H9 (cell line): Measurements from ENCODE around the gene SQSTM1. TPM values are rescaled to one million over a fixed set of nuclear protein-coding genes. Genes with fewer than 3 reads are reported as not detected.
A peak's percentile ranks its signal among the peaks of the same experiment; 100 is the strongest.
"Not testable (repeated sequence)": the region's sequence is repeated elsewhere in the genome, so short reads cannot be mapped to it uniquely, and the experiment has no call there.

Source experiments
- DNase-seq: peaks from one replicate; pipeline ENCODE4 v3.0.0-alpha.2; 2017
- H2AFZ ChIP-seq: one replicate; pipeline ENCODE4 v1.6.1; 2013; ENCODE audit warnings: mild to moderate bottlenecking, low read length, control low read depth, moderate library complexity
- H2AK5ac ChIP-seq: 2 replicates; pipeline ENCODE4 v1.6.1; 2013; ENCODE audit warnings: low read length, control low read depth, mixed read lengths; ENCODE audit not compliant: insufficient read length
- H2BK120ac ChIP-seq: one replicate; pipeline ENCODE4 v1.6.1; 2013; ENCODE audit warnings: low read depth, mild to moderate bottlenecking, low read length, control low read depth, inconsistent platforms; ENCODE audit not compliant: poor library complexity, severe bottlenecking
- H2BK12ac ChIP-seq: 2 replicates; pipeline ENCODE4 v1.6.1; 2013; ENCODE audit warnings: low read length, control low read depth, mixed read lengths, low read depth; ENCODE audit not compliant: insufficient read length
- H2BK15ac ChIP-seq: 2 replicates; pipeline ENCODE4 v1.6.1; 2013; ENCODE audit warnings: low read depth, low read length, control low read depth
- H2BK20ac ChIP-seq: one replicate; pipeline ENCODE4 v1.6.1; 2013; ENCODE audit warnings: low read depth, mild to moderate bottlenecking, low read length, control low read depth, inconsistent platforms; ENCODE audit not compliant: poor library complexity, severe bottlenecking
- H2BK5ac ChIP-seq: 2 replicates; pipeline ENCODE4 v1.6.1; 2013; ENCODE audit warnings: low read length, control low read depth, mixed read lengths; ENCODE audit not compliant: insufficient read length
- H3K14ac ChIP-seq: 2 replicates; pipeline ENCODE4 v1.6.1; 2013; ENCODE audit warnings: low read length, control low read depth; ENCODE audit not compliant: insufficient read depth
- H3K18ac ChIP-seq: 2 replicates; pipeline ENCODE4 v1.6.1; 2013; ENCODE audit warnings: low read depth, mild to moderate bottlenecking, mixed read lengths, low read length, control low read depth; ENCODE audit not compliant: insufficient read length
- H3K23ac ChIP-seq: 2 replicates; pipeline ENCODE4 v1.6.1; 2013; ENCODE audit warnings: low read length, control low read depth, mixed read lengths, low read depth; ENCODE audit not compliant: insufficient read length
- H3K23me2 ChIP-seq: 2 replicates; pipeline ENCODE4 v1.6.1; 2013; ENCODE audit warnings: low read depth, mild to moderate bottlenecking, mixed read lengths, low read length, control low read depth; ENCODE audit not compliant: insufficient read length, poor library complexity, severe bottlenecking
- H3K27ac ChIP-seq: 2 replicates; pipeline ENCODE4 v1.5.1; 2013; ENCODE audit warnings: low read length, control low read depth, mixed read lengths, low read depth; ENCODE audit not compliant: insufficient read length
- H3K27me3 ChIP-seq: 2 replicates; pipeline ENCODE4 v1.6.1; 2013; ENCODE audit warnings: low read length, control low read depth, inconsistent platforms; ENCODE audit not compliant: insufficient read depth
- H3K4ac ChIP-seq: 2 replicates; pipeline ENCODE4 v1.6.1; 2013; ENCODE audit warnings: low read depth, mild to moderate bottlenecking, control low read depth, inconsistent platforms, low read length, moderate library complexity
- H3K4me1 ChIP-seq: 2 replicates; pipeline ENCODE4 v1.6.1; 2013; ENCODE audit warnings: low read length, control low read depth, inconsistent platforms; ENCODE audit not compliant: insufficient read depth
- H3K4me2 ChIP-seq: 2 replicates; pipeline ENCODE4 v1.6.1; 2013; ENCODE audit warnings: low read length, control low read depth, mixed read lengths; ENCODE audit not compliant: insufficient read length, insufficient read depth
- H3K56ac ChIP-seq: 2 replicates; pipeline ENCODE4 v1.6.1; 2013; ENCODE audit warnings: low read depth, mild to moderate bottlenecking, mixed read lengths, low read length, control low read depth; ENCODE audit not compliant: insufficient read length
- H3K79me1 ChIP-seq: 2 replicates; pipeline ENCODE4 v1.6.1; 2013; ENCODE audit warnings: low read depth, mild to moderate bottlenecking, moderate library complexity, low read length, control low read depth, inconsistent platforms; ENCODE audit not compliant: insufficient read depth, poor library complexity, severe bottlenecking
- H3K79me2 ChIP-seq: 2 replicates; pipeline ENCODE4 v1.6.1; 2013; ENCODE audit warnings: low read length, control low read depth, inconsistent platforms; ENCODE audit not compliant: insufficient read depth
- H3K9ac ChIP-seq: 2 replicates; pipeline ENCODE4 v1.6.1; 2013; ENCODE audit warnings: low read length, control low read depth, mixed read lengths; ENCODE audit not compliant: insufficient read length; ENCODE audit errors: extremely low read depth
- H3K9me3 ChIP-seq: one replicate; pipeline ENCODE4 v1.6.1; 2013; ENCODE audit warnings: low read depth, low read length, inconsistent platforms; ENCODE audit not compliant: control insufficient read depth
- H3T11ph ChIP-seq: one replicate; pipeline ENCODE4 v1.6.1; 2013; ENCODE audit warnings: mild to moderate bottlenecking, low read length, control low read depth, inconsistent platforms
- H4K20me1 ChIP-seq: one replicate; pipeline ENCODE4 v1.6.1; 2013; ENCODE audit not compliant: control insufficient read depth, insufficient read length, insufficient read depth
- H4K5ac ChIP-seq: 2 replicates; pipeline ENCODE4 v1.6.1; 2013; ENCODE audit warnings: low read depth, mild to moderate bottlenecking, mixed read lengths, low read length, control low read depth; ENCODE audit not compliant: insufficient read length
- H4K8ac ChIP-seq: replicated peaks from 2 replicates; pipeline ENCODE4 v1.6.1; 2013; ENCODE audit warnings: low read length, control low read depth, mixed read lengths, low read depth; ENCODE audit not compliant: insufficient read length
- H4K91ac ChIP-seq: 2 replicates; pipeline ENCODE4 v1.6.1; 2013; ENCODE audit warnings: low read depth, mild to moderate bottlenecking, moderate library complexity, mixed read lengths, low read length, control low read depth; ENCODE audit not compliant: insufficient read length
- H3K27ac Mint-ChIP-seq, 3 experiments: 2 replicates in 2 of 3; 3 replicates in 1 of 3; pipeline ENCODE4 v1.8.0; 2020 to 2021; ENCODE audit warnings: mixed read lengths in 3 of 3, mild to moderate bottlenecking in 1 of 3, moderate library complexity in 1 of 3
- H3K27me3 Mint-ChIP-seq: 2 replicates; pipeline ENCODE4 v1.8.0; 2021; ENCODE audit warnings: low read depth, mild to moderate bottlenecking, moderate library complexity, mixed read lengths
- H3K36me3 Mint-ChIP-seq, 3 experiments: 2 replicates in 2 of 3; 3 replicates in 1 of 3; pipeline ENCODE4 v1.8.0; 2020 to 2021; ENCODE audit warnings: low read depth in 3 of 3, mixed read lengths in 3 of 3; ENCODE audit not compliant: insufficient read depth in 1 of 3
- H3K4me1 Mint-ChIP-seq, 2 experiments: 2 replicates each; pipeline ENCODE4 v1.8.0; 2020; ENCODE audit warnings: mixed read lengths in 2 of 2
- H3K4me3 Mint-ChIP-seq, 2 experiments: 2 replicates in 1 of 2; 3 replicates in 1 of 2; pipeline ENCODE4 v1.8.0; 2020 to 2021; ENCODE audit warnings: mild to moderate bottlenecking in 2 of 2, mixed read lengths in 2 of 2, moderate library complexity in 1 of 2
- H3K9me3 Mint-ChIP-seq, 2 experiments: 2 replicates in 1 of 2; 3 replicates in 1 of 2; pipeline ENCODE4 v1.8.0; 2020; ENCODE audit warnings: mild to moderate bottlenecking in 2 of 2, mixed read lengths in 2 of 2, moderate library complexity in 1 of 2
- WGBS: extraction: QIAGEN DNeasy Blood & Tissue Kit; methylation state at CpG from one replicate; pipeline ENCODE4 v1.1.7; 2013; ENCODE audit warnings: missing lambda C conversion rate, low lambda C conversion rate, mixed read lengths; ENCODE audit not compliant: insufficient read length; ENCODE audit errors: extremely low coverage; 5-methylcytosine and 5-hydroxymethylcytosine counted together
- total RNA-seq: library from RNA; stranded (reverse); gene quantifications from 2 replicates; pipeline ENCODE4 v1.2.1, GENCODE V29; 2021
- TF ChIP-seq, protein P1 (sequence below): fragments of 200-600 bp; sonication (generic); conservative IDR thresholded peaks from 3 replicates; pipeline ENCODE4 v1.8.0; 2021; ENCODE audit warnings: antibody characterized with exemption, mild to moderate bottlenecking

Gene SQSTM1
- total RNA-seq, 1 experiment from 2014 or later = 144 TPM

DNA sequence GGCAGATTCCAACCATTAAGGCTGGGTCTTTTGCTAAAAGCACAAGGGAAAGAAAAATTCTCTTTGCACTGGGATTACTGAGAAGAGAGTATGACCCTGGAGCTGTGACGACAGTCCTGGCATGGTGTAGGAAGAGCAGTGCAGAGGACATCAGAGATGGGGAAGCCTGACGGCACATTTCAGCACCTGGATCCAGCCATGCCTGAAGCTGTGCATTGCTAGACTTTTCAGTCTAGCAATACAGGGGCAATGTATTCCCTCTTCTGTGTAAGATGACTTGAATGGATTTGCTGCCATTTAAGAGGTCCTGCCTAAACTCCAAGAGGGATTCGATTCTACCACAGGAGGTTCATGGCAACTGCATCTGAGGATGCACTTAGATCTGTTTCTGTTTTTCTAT, 50.2 kb downstream of the SQSTM1 start:
- H3K23me2 ChIP-seq = no peaks in the 10 kb centered on the region
- no peak overlapping the region for H2BK5ac ChIP-seq
- H3K4me1 ChIP-seq = no peaks in the 10 kb centered on the region
- TF ChIP-seq, protein P1, sequence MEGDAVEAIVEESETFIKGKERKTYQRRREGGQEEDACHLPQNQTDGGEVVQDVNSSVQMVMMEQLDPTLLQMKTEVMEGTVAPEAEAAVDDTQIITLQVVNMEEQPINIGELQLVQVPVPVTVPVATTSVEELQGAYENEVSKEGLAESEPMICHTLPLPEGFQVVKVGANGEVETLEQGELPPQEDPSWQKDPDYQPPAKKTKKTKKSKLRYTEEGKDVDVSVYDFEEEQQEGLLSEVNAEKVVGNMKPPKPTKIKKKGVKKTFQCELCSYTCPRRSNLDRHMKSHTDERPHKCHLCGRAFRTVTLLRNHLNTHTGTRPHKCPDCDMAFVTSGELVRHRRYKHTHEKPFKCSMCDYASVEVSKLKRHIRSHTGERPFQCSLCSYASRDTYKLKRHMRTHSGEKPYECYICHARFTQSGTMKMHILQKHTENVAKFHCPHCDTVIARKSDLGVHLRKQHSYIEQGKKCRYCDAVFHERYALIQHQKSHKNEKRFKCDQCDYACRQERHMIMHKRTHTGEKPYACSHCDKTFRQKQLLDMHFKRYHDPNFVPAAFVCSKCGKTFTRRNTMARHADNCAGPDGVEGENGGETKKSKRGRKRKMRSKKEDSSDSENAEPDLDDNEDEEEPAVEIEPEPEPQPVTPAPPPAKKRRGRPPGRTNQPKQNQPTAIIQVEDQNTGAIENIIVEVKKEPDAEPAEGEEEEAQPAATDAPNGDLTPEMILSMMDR = no peak
- Mint-ChIP-seq H3K36me3 (peaks cover 8 to 39% (median 37%) of the 10 kb centered on the region in 3 experiments; a peak in 6 of 7 replicates), H3K27ac (peak overlapping the region in 1 of 3 experiments; percentile 72; a peak in 1 of 7 replicates), H3K9me3 (no peaks in the 10 kb centered on the region), H3K27me3 (peaks cover 1% of the 10 kb centered on the region; the same call in 1 of the 2 replicates), H3K4me1 (peaks cover 9 to 23% of the 10 kb centered on the region in 2 experiments), H3K4me3 (no peak overlapping the region)
- no peak overlapping the region for H3K27ac ChIP-seq
- H3K23ac ChIP-seq = no peak overlapping the region
- no peak overlapping the region for H2BK12ac ChIP-seq
- H3K79me2 ChIP-seq = no peaks in the 10 kb centered on the region
- H4K8ac ChIP-seq = no peak overlapping the region
- H3T11ph ChIP-seq = no peak overlapping the region
- H3K9ac ChIP-seq = no peak overlapping the region
- no peak overlapping the region for H4K91ac ChIP-seq
- H3K18ac ChIP-seq = no peak overlapping the region
- H2BK20ac ChIP-seq = no peak overlapping the region
- no peak for DNase-seq
- no peak overlapping the region for H2BK120ac ChIP-seq
- no peak overlapping the region for H3K4ac ChIP-seq
- H2AK5ac ChIP-seq = no peak overlapping the region
- no peaks in the 10 kb centered on the region for H3K9me3 ChIP-seq
- no peaks in the 10 kb centered on the region for H4K20me1 ChIP-seq
- H4K5ac ChIP-seq = no peak overlapping the region
- no peak overlapping the region for H2BK15ac ChIP-seq
- H3K4me2 ChIP-seq = no peak overlapping the region
- no CpG with 5 or more reads among the region's 3 CpGs for WGBS
- H3K56ac ChIP-seq = no peak overlapping the region
- H3K27me3 ChIP-seq = no peaks in the 10 kb centered on the region
- H2AFZ ChIP-seq = no peak overlapping the region
- no peaks in the 10 kb centered on the region for H3K79me1 ChIP-seq
- no peak overlapping the region for H3K14ac ChIP-seq

DNA sequence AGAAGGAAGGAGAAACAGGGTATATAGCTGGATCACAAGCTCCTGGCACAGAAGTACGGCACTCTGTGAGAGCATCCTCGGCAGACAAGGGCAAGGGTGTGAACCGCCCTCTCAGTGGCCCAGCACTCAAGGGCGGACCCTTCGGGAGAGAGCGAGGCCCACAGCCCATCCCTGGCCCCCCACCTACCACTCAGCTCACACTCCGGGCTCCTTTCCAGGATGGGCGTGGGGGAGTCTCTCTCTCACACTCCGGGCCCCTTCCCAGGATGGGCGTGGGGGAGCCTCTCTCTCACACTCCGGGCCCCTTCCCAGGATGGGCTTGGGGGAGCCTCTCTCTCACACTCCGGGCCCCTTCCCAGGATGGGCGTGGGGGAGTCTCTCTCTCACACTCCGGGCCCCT, 50.8 kb downstream of the SQSTM1 start:
- WGBS = no CpG with 5 or more reads among the region's 14 CpGs
- DNase-seq, H3K4me3 Mint-ChIP-seq, H3K4me2 ChIP-seq, H3K23me2 ChIP-seq, H3T11ph ChIP-seq, H2AFZ ChIP-seq, H3K4me1 ChIP-seq, H3K18ac ChIP-seq, H4K5ac ChIP-seq, H3K56ac ChIP-seq, H3K4ac ChIP-seq, H4K91ac ChIP-seq, H3K79me1 ChIP-seq, H3K9me3 Mint-ChIP-seq, H3K9ac ChIP-seq, H3K27me3 ChIP-seq, H2BK120ac ChIP-seq, H4K20me1 ChIP-seq, H4K8ac ChIP-seq, H3K27ac ChIP-seq, H2BK12ac ChIP-seq, H3K27ac Mint-ChIP-seq, H3K27me3 Mint-ChIP-seq, H2AK5ac ChIP-seq, H2BK15ac ChIP-seq, H2BK5ac ChIP-seq, H3K79me2 ChIP-seq, H3K9me3 ChIP-seq, H3K23ac ChIP-seq, H2BK20ac ChIP-seq, H3K14ac ChIP-seq: not testable (repeated sequence)
- peaks cover 9 to 23% of the 10 kb centered on the region in 2 experiments for H3K4me1 Mint-ChIP-seq
- H3K36me3 Mint-ChIP-seq = peaks cover 8 to 45% (median 43%) of the 10 kb centered on the region in 3 experiments; a peak in 6 of 7 replicates
